ENCODE results near the gene IGF2R. TPM values are rescaled to one million over a fixed set of nuclear protein-coding genes. Genes with fewer than 3 reads are reported as not detected.

IGF2R gene
- total and polyA plus RNA-seq, 8 donors: 2.0 to 70.5 (median 31.5) TPM

DNA sequence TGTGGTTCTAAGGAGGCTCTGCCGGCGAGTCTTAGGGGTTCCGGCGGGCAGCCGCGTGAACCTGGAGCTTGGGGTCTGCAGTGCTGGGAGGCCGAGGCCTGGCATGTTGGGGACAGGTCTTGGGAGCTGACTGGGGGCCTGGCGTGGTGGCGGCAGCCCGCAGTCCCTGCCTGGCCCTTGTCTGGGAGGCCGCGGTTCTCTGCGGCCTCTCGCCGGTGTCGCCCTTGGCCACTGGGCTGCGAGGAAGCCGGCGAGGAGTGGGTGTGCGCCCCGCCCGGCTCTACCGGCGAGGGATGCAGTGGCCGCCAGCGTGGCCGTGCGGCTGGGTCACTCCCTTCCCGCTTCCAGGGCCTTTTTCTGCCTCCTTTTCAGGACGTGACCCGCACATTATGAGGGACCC lies 36.3 kb downstream of the IGF2R start:
- peaks cover 0 to 54% (median 31%) of the 10 kb centered on the region in 4 donors for H3K4me1 ChIP-seq
- 83 to 91% (median 86%) methylated on average over 30 to 31 of the region's 31 CpGs for WGBS, 5 donors
- no peak overlapping the region for H3K27ac ChIP-seq
- DNase-seq: no peak
- no peak overlapping the region for H3K4me3 ChIP-seq
- no peaks in the 10 kb centered on the region for H3K27me3 ChIP-seq
- intact Hi-C loops (cut with DNase I; ENCODE audit: low total_unique reads): no loop called here
- H3K36me3 ChIP-seq: peaks cover 3 to 13% (median 9%) of the 10 kb centered on the region in 4 donors
- TF ChIP-seq POLR2A (IDR thresholded peaks at IDR 0.05) (no peak), POLR2AphosphoS5 (IDR thresholded peaks at IDR 0.05) (no peak), EP300 (IDR thresholded peaks at IDR 0.05) (no peak)
- TF ChIP-seq, protein P1, sequence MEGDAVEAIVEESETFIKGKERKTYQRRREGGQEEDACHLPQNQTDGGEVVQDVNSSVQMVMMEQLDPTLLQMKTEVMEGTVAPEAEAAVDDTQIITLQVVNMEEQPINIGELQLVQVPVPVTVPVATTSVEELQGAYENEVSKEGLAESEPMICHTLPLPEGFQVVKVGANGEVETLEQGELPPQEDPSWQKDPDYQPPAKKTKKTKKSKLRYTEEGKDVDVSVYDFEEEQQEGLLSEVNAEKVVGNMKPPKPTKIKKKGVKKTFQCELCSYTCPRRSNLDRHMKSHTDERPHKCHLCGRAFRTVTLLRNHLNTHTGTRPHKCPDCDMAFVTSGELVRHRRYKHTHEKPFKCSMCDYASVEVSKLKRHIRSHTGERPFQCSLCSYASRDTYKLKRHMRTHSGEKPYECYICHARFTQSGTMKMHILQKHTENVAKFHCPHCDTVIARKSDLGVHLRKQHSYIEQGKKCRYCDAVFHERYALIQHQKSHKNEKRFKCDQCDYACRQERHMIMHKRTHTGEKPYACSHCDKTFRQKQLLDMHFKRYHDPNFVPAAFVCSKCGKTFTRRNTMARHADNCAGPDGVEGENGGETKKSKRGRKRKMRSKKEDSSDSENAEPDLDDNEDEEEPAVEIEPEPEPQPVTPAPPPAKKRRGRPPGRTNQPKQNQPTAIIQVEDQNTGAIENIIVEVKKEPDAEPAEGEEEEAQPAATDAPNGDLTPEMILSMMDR (IDR thresholded peaks at IDR 0.05): no peak
- H3K9me3 ChIP-seq: no peaks in the 10 kb centered on the region

DNA sequence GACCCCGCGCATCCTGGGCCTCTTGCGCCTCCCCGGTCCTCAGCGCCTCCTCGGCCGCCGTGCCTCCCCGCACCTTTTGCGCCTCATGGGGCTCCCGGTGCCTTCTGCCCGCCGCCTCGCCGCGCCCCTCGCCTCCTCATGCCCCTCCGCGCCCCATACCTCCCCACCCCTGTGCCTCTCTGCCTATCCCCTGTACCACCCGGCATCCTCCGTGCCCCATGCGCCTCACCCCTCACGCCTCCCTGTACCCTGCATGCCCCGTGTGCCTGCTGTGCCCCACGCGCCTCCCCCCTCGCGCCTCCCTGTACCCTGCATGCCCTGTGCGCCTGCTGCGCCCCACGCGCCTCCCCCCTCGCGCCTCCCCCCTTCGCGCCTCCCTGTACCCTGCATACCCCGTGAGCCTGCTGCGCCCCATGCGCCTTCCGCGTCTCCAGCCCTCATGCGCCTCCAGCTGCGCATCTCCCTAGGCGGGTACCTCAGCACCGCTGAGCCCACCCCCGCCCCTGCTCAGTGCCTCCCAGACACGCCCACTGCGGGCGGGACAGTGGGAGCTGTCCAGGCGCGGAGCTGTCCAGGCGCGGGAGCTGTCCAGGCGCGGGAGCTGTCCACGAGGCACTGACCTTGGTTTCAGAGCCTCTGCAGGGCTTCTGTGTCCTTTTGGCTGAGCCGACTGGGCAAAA lies 37.1 kb downstream of the IGF2R start:
- intact Hi-C loops (cut with DNase I; ENCODE audit: low total_unique reads): no loop called here
- 54 to 76% (median 61%) methylated on average over 46 to 57 of the region's 57 CpGs for WGBS, 5 donors

DNA sequence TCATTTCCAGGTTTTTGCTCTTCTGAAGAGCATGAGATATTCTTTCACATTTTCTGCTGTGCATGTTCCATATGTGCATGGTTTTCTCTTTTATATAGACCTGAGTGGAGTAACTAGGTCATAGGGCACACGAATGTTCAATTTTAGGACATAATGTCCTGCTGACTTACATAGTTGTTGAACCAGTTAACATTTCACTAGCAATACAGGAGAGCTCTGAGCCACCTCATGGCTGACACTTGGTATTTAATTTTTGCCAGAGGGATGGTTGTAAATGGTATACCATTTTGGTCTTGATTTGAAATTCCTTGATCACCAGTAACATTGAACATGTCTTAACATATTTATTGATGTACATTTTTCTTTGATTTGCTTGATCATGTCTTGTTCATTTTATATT lies 38.3 kb downstream of the IGF2R start:
- intact Hi-C loops (cut with DNase I; ENCODE audit: low total_unique reads): no loop called here
- Histone ChIP-seq H3K4me1 (peaks cover 0 to 54% (median 31%) of the 10 kb centered on the region in 4 donors), H3K27me3 (no peaks in the 10 kb centered on the region), H3K36me3 (peaks cover 4 to 32% (median 28%) of the 10 kb centered on the region in 4 donors), H3K9me3 (no peaks in the 10 kb centered on the region), H3K27ac (peak overlapping the region in 1 of 5 donors; percentile 38), H3K4me3 (no peak overlapping the region)
- TF ChIP-seq, protein P1 (IDR thresholded peaks at IDR 0.05): no peak
- TF ChIP-seq POLR2A (IDR thresholded peaks at IDR 0.05) (no peak), EP300 (IDR thresholded peaks at IDR 0.05) (no peak), POLR2AphosphoS5 (IDR thresholded peaks at IDR 0.05) (no peak)
- WGBS, 5 donors: 79 to 95% (median 89%) methylated on average over 1 of the region's 1 CpG
- no peak for DNase-seq

More for the DNA sequence above, 37.1 kb downstream of the IGF2R start:
- H3K36me3 ChIP-seq: peaks cover 3 to 20% (median 17%) of the 10 kb centered on the region in 4 donors
- H3K4me1 ChIP-seq: peaks cover 0 to 54% (median 31%) of the 10 kb centered on the region in 4 donors
- no peaks in the 10 kb centered on the region for H3K27me3 ChIP-seq
- peak in 1 of 2 donors; percentile 85 for DNase-seq
- no peak for TF ChIP-seq POLR2A (IDR thresholded peaks at IDR 0.05)
- no peak for TF ChIP-seq EP300 (IDR thresholded peaks at IDR 0.05)
- TF ChIP-seq POLR2AphosphoS5 (IDR thresholded peaks at IDR 0.05): no peak
- TF ChIP-seq, protein P1 (IDR thresholded peaks at IDR 0.05): no peak
- H3K27ac ChIP-seq: no peak overlapping the region
- peak overlapping the region in 3 of 4 donors; percentile 11 to 14 (median 14) for H3K4me3 ChIP-seq
- H3K9me3 ChIP-seq: no peaks in the 10 kb centered on the region

DNA sequence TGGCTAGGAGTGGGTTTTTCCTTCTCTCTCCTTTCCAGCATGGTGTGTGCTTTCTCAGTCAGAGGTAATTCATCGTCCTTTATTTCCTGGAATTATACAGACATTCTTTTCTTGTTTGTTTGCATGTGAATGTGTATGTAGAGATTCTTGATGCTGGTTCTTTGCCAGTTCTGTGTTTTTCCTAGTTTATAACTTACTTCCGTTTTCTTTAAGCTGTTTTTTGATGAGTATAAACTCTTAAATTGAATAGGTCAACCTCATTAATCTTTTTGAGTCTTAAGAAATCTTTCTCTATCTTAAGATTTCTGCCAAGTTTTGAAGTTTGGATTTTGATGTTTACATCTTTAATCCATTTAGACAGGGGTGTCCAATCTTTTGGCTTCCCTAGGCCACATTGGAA lies 38.7 kb downstream of the IGF2R start:
- WGBS, 5 donors: 33 to 39% (median 33%) methylated on average over 2 of the region's 2 CpGs
- intact Hi-C loops (cut with DNase I; ENCODE audit: low total_unique reads): no loop called here
- Histone ChIP-seq H3K4me1 (peaks cover 0 to 54% (median 31%) of the 10 kb centered on the region in 4 donors), H3K9me3 (no peaks in the 10 kb centered on the region), H3K27me3 (no peaks in the 10 kb centered on the region), H3K4me3 (no peak overlapping the region), H3K27ac (peak overlapping the region in 1 of 5 donors; percentile 38), H3K36me3 (peaks cover 6 to 36% (median 33%) of the 10 kb centered on the region in 4 donors)
- DNase-seq: no peak
- TF ChIP-seq POLR2AphosphoS5 (IDR thresholded peaks at IDR 0.05) (no peak), EP300 (IDR thresholded peaks at IDR 0.05) (no peak), POLR2A (IDR thresholded peaks at IDR 0.05) (no peak)
- TF ChIP-seq, protein P1 (IDR thresholded peaks at IDR 0.05): no peak

Data from stomach (tissue), 9 donors.